ENCODE results near the gene STAC3. TPM values are rescaled to one million over a fixed set of nuclear protein-coding genes. Genes with fewer than 3 reads are reported as not detected.

Gene STAC3
- total and polyA plus RNA-seq, 2 of the 13 experiments (the other 11 are each of a cell fraction or from before 2014, with no cell fraction given) = 0.18 to 0.22 TPM

DNA sequence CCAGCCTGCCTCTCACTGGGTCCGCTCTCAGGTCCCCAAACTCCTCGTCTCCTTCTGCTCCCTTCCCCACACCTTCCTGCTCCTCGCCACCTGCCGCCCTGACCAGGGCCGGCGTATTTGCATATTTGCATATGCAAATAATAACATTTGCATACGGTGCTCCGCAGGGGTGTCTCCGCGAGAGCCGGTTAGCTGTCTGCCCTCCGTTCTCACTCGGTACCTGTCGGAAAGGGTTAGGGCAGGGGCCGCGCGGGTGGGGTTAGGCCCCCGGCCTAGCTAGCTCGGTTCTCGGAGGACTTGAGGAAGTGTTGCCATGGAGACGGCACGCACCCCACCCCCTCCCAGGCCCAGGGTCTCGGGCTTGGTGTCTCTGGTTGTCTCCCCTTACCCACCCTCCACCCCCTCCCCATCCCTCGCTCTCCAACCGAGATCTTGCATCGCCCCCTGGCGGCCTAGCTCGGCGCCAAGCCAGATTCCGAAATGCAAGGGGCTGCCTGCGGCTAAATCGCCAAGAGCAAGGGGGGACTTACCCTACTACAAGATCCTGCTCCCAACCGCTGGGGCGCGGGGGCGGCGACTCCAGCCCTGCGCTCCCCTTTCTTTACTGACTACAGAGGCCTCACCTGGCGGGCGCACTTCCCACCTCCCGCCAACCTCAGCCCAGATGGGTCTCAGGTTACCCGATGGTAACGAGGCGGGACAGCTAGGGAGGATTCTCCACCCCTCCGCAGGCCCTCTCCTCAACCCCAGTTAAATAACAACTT, 8.1 kb downstream of the STAC3 start (continued):
- TF ChIP-seq E2F1 (CRISPR knock-in tag; IDR thresholded peaks at IDR 0.05) = no peak
- no peak for TF ChIP-seq NR2C2 (CRISPR knock-in tag; IDR thresholded peaks at IDR 0.05; ENCODE audit: borderline replicate concordance)
- no peak for TF ChIP-seq MXI1 (IDR thresholded peaks at IDR 0.05; ENCODE audit: borderline replicate concordance, low read depth, low read length)
- TF ChIP-seq NCOR1 (IDR thresholded peaks at IDR 0.05; ENCODE audit: borderline replicate concordance, low read length) = no peak
- no peak for TF ChIP-seq MTA3 (CRISPR knock-in tag; IDR thresholded peaks at IDR 0.05)
- no peak for TF ChIP-seq BORCS8-MEF2B (CRISPR knock-in tag; IDR thresholded peaks at IDR 0.05)
- no peak for TF ChIP-seq ZNF30 (CRISPR knock-in tag; IDR thresholded peaks at IDR 0.05)
- TF ChIP-seq FOXO1 (CRISPR knock-in tag; IDR thresholded peaks at IDR 0.05) = no peak
- TF ChIP-seq, protein P1, sequence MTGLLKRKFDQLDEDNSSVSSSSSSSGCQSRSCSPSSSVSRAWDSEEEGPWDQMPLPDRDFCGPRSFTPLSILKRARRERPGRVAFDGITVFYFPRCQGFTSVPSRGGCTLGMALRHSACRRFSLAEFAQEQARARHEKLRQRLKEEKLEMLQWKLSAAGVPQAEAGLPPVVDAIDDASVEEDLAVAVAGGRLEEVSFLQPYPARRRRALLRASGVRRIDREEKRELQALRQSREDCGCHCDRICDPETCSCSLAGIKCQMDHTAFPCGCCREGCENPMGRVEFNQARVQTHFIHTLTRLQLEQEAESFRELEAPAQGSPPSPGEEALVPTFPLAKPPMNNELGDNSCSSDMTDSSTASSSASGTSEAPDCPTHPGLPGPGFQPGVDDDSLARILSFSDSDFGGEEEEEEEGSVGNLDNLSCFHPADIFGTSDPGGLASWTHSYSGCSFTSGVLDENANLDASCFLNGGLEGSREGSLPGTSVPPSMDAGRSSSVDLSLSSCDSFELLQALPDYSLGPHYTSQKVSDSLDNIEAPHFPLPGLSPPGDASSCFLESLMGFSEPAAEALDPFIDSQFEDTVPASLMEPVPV (CRISPR knock-in tag; IDR thresholded peaks at IDR 0.05) = no peak
- TF ChIP-seq ZNF558 (CRISPR knock-in tag; IDR thresholded peaks at IDR 0.05; ENCODE audit: borderline replicate concordance) = no peak
- no peak for TF ChIP-seq TBX2 (CRISPR knock-in tag; IDR thresholded peaks at IDR 0.05; ENCODE audit: borderline replicate concordance)
- TF ChIP-seq, protein P2, sequence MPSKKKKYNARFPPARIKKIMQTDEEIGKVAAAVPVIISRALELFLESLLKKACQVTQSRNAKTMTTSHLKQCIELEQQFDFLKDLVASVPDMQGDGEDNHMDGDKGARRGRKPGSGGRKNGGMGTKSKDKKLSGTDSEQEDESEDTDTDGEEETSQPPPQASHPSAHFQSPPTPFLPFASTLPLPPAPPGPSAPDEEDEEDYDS (CRISPR knock-in tag; IDR thresholded peaks at IDR 0.05) = no peak
- 0 out of 2 replicates have a peak, but pooled peaks have one; percentile 8 for TF ChIP-seq RAD21 (CRISPR knock-in tag; IDR thresholded peaks at IDR 0.05)
- no peak for TF ChIP-seq ATF1 (CRISPR knock-in tag; IDR thresholded peaks at IDR 0.05)
- TF ChIP-seq ZNF468 (CRISPR knock-in tag; IDR thresholded peaks at IDR 0.05) = no peak
- no peak for TF ChIP-seq NRL (CRISPR knock-in tag; IDR thresholded peaks at IDR 0.05; ENCODE audit: borderline replicate concordance)
- TF ChIP-seq ZNF670 (CRISPR knock-in tag; IDR thresholded peaks at IDR 0.05; ENCODE audit: borderline replicate concordance) = no peak
- no peak for TF ChIP-seq PHF21A (CRISPR knock-in tag; IDR thresholded peaks at IDR 0.05)
- 0 out of 2 replicates have a peak, but pooled peaks have one; percentile 11 for TF ChIP-seq ZNF510 (CRISPR knock-in tag; IDR thresholded peaks at IDR 0.05; ENCODE audit: low read depth)
- no peak for TF ChIP-seq MAZ (IDR thresholded peaks at IDR 0.05; ENCODE audit: borderline replicate concordance, low read depth, low read length)
- TF ChIP-seq MAZ (CRISPR knock-in tag; IDR thresholded peaks at IDR 0.05; ENCODE audit: low read depth) = peak; percentile 40; the same call in 1 of the 2 replicates
- TF ChIP-seq, protein P3, sequence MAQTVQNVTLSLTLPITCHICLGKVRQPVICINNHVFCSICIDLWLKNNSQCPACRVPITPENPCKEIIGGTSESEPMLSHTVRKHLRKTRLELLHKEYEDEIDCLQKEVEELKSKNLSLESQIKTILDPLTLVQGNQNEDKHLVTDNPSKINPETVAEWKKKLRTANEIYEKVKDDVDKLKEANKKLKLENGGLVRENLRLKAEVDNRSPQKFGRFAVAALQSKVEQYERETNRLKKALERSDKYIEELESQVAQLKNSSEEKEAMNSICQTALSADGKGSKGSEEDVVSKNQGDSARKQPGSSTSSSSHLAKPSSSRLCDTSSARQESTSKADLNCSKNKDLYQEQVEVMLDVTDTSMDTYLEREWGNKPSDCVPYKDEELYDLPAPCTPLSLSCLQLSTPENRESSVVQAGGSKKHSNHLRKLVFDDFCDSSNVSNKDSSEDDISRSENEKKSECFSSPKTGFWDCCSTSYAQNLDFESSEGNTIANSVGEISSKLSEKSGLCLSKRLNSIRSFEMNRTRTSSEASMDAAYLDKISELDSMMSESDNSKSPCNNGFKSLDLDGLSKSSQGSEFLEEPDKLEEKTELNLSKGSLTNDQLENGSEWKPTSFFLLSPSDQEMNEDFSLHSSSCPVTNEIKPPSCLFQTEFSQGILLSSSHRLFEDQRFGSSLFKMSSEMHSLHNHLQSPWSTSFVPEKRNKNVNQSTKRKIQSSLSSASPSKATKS (CRISPR knock-in tag; IDR thresholded peaks at IDR 0.05) = no peak
- TF ChIP-seq SMARCC2 (IDR thresholded peaks at IDR 0.05) = no peak
- TF ChIP-seq ZNF256 (CRISPR knock-in tag; conservative IDR thresholded peaks at IDR 0.05) = no peak
- TF ChIP-seq, protein P4, sequence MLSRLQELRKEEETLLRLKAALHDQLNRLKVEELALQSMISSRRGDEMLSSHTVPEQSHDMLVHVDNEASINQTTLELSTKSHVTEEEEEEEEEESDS (CRISPR knock-in tag; IDR thresholded peaks at IDR 0.05; ENCODE audit: borderline replicate concordance) = no peak
